Measurements from ENCODE around the gene CEBPB. TPM values are rescaled to one million over a fixed set of nuclear protein-coding genes. Genes with fewer than 3 reads are reported as not detected.

The CEBPB gene
- total and polyA plus RNA-seq, 4 donors: 19.7 to 61.8 (median 29.2) TPM

DNA sequence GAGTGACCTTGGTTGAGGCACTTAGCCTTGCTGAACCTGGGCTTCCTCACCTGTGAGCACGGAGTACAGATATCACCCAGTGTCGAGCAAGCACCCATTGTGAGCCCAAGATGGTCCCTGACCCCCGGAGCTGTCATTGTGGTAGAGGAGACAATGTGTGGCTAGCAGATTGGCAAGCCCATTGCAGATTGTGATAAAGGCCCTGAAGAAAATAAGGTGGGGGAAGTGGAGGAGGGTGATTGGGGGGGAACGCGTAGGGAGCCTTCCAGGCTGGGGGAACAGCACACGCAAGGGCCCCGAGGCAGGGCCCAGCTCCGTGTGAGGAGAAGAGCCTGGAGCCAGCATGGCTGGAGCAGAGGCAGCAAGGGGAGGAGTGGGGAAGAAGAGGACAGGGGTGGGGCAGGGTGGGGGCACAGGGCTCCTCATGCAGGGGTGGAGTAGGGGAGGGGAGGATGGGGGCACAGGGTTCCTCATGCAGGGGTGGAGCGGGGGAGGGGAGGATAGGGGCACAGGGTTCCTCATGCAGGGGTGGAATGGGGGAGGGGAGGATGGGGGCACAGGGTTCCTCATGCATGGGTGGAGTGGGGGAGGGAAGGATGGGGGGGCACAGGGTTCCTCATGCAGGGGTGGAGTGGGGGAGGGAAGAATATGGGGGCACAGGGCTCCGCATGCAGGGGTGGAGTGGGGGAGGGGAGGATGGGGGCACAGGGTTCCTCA, 7.0 kb downstream of the CEBPB start (continued):
- TF ChIP-seq, protein P1, sequence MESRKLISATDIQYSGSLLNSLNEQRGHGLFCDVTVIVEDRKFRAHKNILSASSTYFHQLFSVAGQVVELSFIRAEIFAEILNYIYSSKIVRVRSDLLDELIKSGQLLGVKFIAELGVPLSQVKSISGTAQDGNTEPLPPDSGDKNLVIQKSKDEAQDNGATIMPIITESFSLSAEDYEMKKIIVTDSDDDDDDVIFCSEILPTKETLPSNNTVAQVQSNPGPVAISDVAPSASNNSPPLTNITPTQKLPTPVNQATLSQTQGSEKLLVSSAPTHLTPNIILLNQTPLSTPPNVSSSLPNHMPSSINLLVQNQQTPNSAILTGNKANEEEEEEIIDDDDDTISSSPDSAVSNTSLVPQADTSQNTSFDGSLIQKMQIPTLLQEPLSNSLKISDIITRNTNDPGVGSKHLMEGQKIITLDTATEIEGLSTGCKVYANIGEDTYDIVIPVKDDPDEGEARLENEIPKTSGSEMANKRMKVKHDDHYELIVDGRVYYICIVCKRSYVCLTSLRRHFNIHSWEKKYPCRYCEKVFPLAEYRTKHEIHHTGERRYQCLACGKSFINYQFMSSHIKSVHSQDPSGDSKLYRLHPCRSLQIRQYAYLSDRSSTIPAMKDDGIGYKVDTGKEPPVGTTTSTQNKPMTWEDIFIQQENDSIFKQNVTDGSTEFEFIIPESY (IDR thresholded peaks at IDR 0.05): no peak
- no peak for TF ChIP-seq HNF4A (conservative IDR thresholded peaks at IDR 0.05)
- no peak for TF ChIP-seq FOXA1 (IDR thresholded peaks at IDR 0.05)
- TF ChIP-seq HNF4G (IDR thresholded peaks at IDR 0.05): no peak
- TF ChIP-seq EGR1 (IDR thresholded peaks at IDR 0.05; ENCODE audit: low read depth in 2 of 2): no peak
- no peak for TF ChIP-seq RXRA (IDR thresholded peaks at IDR 0.05)
- no peak for TF ChIP-seq GABPA (IDR thresholded peaks at IDR 0.05 in 1 of 2, conservative IDR thresholded peaks at IDR 0.05 in 1 of 2)
- TF ChIP-seq, protein P2, sequence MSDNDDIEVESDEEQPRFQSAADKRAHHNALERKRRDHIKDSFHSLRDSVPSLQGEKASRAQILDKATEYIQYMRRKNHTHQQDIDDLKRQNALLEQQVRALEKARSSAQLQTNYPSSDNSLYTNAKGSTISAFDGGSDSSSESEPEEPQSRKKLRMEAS (IDR thresholded peaks at IDR 0.05): no peak

DNA sequence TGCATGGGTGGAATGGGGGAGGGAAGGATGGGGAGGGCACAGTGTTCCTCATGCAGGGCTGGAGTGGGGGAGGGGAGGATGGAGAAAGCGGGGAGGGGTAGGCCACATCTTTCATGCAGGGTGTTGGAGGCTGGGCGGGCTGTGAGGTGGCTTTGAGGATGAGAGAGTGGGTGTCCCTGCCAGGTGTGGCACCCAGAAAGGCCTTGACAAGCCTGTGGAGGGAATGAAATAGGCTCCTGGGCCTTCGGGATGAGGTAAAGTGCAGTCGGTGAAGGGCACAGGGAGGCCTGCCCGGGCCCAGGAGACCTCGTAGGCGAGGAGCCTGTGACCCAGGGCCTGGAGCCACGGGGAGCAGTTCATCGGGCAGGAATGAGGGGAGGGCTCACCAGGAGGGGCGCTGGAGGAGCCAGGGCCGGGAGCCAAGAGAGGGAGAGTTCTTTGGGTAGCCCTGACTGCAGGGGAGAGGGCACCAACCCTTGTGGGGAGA, 7.6 kb downstream of the CEBPB start:
- peaks cover 0 to 3% (median 0%) of the 10 kb centered on the region in 4 donors for H3K36me3 ChIP-seq (ENCODE audit: control insufficient read depth in 4 of 4, insufficient read depth in 3 of 4, low read depth in 1 of 4, low read length in 3 of 4)
- TF ChIP-seq, protein P3, sequence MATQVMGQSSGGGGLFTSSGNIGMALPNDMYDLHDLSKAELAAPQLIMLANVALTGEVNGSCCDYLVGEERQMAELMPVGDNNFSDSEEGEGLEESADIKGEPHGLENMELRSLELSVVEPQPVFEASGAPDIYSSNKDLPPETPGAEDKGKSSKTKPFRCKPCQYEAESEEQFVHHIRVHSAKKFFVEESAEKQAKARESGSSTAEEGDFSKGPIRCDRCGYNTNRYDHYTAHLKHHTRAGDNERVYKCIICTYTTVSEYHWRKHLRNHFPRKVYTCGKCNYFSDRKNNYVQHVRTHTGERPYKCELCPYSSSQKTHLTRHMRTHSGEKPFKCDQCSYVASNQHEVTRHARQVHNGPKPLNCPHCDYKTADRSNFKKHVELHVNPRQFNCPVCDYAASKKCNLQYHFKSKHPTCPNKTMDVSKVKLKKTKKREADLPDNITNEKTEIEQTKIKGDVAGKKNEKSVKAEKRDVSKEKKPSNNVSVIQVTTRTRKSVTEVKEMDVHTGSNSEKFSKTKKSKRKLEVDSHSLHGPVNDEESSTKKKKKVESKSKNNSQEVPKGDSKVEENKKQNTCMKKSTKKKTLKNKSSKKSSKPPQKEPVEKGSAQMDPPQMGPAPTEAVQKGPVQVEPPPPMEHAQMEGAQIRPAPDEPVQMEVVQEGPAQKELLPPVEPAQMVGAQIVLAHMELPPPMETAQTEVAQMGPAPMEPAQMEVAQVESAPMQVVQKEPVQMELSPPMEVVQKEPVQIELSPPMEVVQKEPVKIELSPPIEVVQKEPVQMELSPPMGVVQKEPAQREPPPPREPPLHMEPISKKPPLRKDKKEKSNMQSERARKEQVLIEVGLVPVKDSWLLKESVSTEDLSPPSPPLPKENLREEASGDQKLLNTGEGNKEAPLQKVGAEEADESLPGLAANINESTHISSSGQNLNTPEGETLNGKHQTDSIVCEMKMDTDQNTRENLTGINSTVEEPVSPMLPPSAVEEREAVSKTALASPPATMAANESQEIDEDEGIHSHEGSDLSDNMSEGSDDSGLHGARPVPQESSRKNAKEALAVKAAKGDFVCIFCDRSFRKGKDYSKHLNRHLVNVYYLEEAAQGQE (IDR thresholded peaks at IDR 0.05): no peak
- no peak for TF ChIP-seq TAF1 (conservative IDR thresholded peaks at IDR 0.05)
- no peaks in the 10 kb centered on the region for H3K27me3 ChIP-seq (ENCODE audit: control insufficient read depth in 4 of 4, insufficient read depth in 4 of 4, low read length in 3 of 4)
- H3K4me3 ChIP-seq (ENCODE audit: low read depth in 1 of 3, low read length in 3 of 3): no peak overlapping the region
- H3K9ac ChIP-seq (ENCODE audit: low read depth in 1 of 2, low read length in 2 of 2): no peak overlapping the region
- H3K27ac ChIP-seq (ENCODE audit: low read depth in 1 of 2, low read length in 2 of 2): no peak overlapping the region
- DNase-seq (ENCODE audit: low spot score): no peak
- peaks cover 0 to 14% (median 0%) of the 10 kb centered on the region in 4 donors for H3K4me1 ChIP-seq (ENCODE audit: control insufficient read depth in 4 of 4, insufficient read depth in 4 of 4, low read length in 3 of 4)
- no peaks in the 10 kb centered on the region for H3K9me3 ChIP-seq (ENCODE audit: control insufficient read depth in 4 of 4, low read length in 3 of 4)
- WGBS: 62% methylated on average over 11 of the region's 11 CpGs

DNA sequence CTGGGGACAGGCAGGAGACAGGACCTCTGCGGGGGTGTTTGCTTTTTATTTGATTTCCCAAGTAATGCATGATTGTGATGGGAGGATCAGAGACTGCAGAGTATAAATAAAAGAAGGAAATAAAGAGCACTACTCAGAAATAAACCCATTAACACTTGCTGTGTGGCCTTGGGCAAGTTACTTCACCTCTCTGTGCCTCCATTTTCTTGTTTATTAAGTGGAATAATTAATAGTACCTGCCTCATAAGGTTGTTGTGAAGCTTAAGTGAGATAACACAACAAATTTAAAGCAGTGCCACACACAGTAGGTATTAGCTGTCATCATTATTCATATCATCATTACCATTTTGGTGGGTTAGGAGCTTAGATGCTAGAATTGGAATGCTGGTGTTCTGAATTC, 8.1 kb downstream of the CEBPB start:
- Histone ChIP-seq H3K9me3 (ENCODE audit: control insufficient read depth in 4 of 4, low read length in 3 of 4) (no peaks in the 10 kb centered on the region), H3K4me1 (ENCODE audit: control insufficient read depth in 4 of 4, insufficient read depth in 4 of 4, low read length in 3 of 4) (peaks cover 0 to 10% (median 0%) of the 10 kb centered on the region in 4 donors), H3K27me3 (ENCODE audit: control insufficient read depth in 4 of 4, insufficient read depth in 4 of 4, low read length in 3 of 4) (no peaks in the 10 kb centered on the region), H3K4me3 (ENCODE audit: low read depth in 1 of 3, low read length in 3 of 3) (no peak overlapping the region), H3K27ac (ENCODE audit: low read depth in 1 of 2, low read length in 2 of 2) (no peak overlapping the region), H3K36me3 (ENCODE audit: control insufficient read depth in 4 of 4, insufficient read depth in 3 of 4, low read depth in 1 of 4, low read length in 3 of 4) (no peaks in the 10 kb centered on the region), H3K9ac (ENCODE audit: low read depth in 1 of 2, low read length in 2 of 2) (no peak overlapping the region)
- WGBS: 95% methylated on average over 1 of the region's 1 CpG
- TF ChIP-seq RXRA (IDR thresholded peaks at IDR 0.05): no peak
- TF ChIP-seq EGR1 (IDR thresholded peaks at IDR 0.05; ENCODE audit: low read depth in 2 of 2): no peak
- no peak for TF ChIP-seq HNF4A (conservative IDR thresholded peaks at IDR 0.05)
- TF ChIP-seq, protein P4, sequence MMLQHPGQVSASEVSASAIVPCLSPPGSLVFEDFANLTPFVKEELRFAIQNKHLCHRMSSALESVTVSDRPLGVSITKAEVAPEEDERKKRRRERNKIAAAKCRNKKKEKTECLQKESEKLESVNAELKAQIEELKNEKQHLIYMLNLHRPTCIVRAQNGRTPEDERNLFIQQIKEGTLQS (IDR thresholded peaks at IDR 0.05): no peak
- TF ChIP-seq, protein P1 (IDR thresholded peaks at IDR 0.05): no peak
- TF ChIP-seq GABPA (IDR thresholded peaks at IDR 0.05 in 1 of 2, conservative IDR thresholded peaks at IDR 0.05 in 1 of 2): no peak
- TF ChIP-seq, protein P2 (IDR thresholded peaks at IDR 0.05): no peak
- no peak for TF ChIP-seq FOXA1 (IDR thresholded peaks at IDR 0.05)
- TF ChIP-seq YY1 (IDR thresholded peaks at IDR 0.05): no peak
- TF ChIP-seq SP1 (IDR thresholded peaks at IDR 0.05): no peak
- no peak for DNase-seq (ENCODE audit: low spot score)

All from liver (tissue), 9 donors.